Mammary epithelial cell (primary cell): ENCODE measurements around the gene RAX2.

Experiments used
- EZH2 ChIP-seq: IDR thresholded peaks from 2 replicates; pipeline ENCODE4 v1.6.1; 2012; ENCODE audit warnings: low read length, inconsistent platforms, borderline replicate concordance
- TF ChIP-seq, protein P1 (sequence below), 2 donors: IDR thresholded peaks in 1 of 2; conservative IDR thresholded peaks in 1 of 2; 2 replicates each; pipeline ENCODE4 v1.5.1; 2011 to 2012; ENCODE audit warnings: inconsistent platforms in 2 of 2, low read length in 2 of 2, mild to moderate bottlenecking in 2 of 2, control low read depth in 1 of 2, low read depth in 1 of 2; ENCODE audit not compliant: insufficient read depth in 1 of 2; ENCODE audit errors: extremely low read depth in 1 of 2

DNA sequence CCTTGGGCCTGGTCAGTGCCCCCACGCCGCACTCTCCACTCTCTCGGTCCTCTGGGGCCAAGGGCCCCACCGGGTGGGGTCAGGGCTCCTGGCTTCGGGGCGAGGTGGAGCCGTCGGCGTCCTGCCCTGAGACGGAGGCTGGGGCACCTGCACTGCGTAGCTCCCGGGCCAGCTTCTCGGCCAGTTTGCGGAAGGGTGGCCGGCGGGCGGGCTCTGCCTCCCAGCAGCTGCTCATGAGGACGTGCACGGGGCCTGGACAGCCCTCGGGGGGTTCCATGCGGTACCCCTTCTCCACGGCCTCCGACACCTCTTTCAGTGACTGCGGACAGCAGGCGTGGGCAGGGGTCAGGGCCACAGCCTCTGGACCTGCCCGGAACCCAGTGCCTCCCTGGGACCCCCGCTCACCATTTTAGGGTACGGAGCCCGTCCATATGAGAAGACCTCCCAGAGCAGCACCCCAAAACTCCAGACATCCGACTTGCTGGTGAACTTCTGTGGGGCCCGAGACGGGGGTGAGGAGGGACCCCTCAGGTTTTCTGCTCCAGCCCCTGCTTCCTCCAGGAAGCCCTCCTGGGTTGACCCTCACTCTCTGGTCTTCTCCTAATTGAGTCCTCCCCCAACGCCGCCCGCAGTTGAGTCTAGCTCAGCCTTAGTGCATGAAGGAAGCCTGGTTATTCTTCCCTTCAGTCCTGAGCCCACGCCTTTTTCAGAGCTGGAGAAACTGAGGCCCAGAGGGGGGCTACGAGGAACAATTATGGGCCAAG lies 6.3 kb upstream of the RAX2 start:
- TF ChIP-seq, protein P1, sequence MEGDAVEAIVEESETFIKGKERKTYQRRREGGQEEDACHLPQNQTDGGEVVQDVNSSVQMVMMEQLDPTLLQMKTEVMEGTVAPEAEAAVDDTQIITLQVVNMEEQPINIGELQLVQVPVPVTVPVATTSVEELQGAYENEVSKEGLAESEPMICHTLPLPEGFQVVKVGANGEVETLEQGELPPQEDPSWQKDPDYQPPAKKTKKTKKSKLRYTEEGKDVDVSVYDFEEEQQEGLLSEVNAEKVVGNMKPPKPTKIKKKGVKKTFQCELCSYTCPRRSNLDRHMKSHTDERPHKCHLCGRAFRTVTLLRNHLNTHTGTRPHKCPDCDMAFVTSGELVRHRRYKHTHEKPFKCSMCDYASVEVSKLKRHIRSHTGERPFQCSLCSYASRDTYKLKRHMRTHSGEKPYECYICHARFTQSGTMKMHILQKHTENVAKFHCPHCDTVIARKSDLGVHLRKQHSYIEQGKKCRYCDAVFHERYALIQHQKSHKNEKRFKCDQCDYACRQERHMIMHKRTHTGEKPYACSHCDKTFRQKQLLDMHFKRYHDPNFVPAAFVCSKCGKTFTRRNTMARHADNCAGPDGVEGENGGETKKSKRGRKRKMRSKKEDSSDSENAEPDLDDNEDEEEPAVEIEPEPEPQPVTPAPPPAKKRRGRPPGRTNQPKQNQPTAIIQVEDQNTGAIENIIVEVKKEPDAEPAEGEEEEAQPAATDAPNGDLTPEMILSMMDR (conservative IDR thresholded peaks at IDR 0.05 in 1 of 2, IDR thresholded peaks at IDR 0.05 in 1 of 2; ENCODE audit: extremely low read depth in 1 of 2, insufficient read depth in 1 of 2, low read depth in 1 of 2, low read length in 2 of 2), result no peak
- TF ChIP-seq EZH2, result no peak
